Activated gamma-delta T cell treated with anti-CD3 and anti-CD28 coated beads, Interleukin-2, amount 50 U/mL, for 16 hours (primary cell): ENCODE data around the gene RNLS.
"Not testable (repeated sequence)": the region's sequence is repeated elsewhere in the genome, so short reads cannot be mapped to it uniquely, and the experiment has no call there.

ENCODE experiments used
- DNase-seq: peaks from one replicate; pipeline ENCODE4 v3.0.0-alpha.2; 2020; ENCODE audit warnings: low read depth

The RNLS gene

GRCh38 chr10:88293073-88293472 lies 290.0 kb downstream of the RNLS start:
- no peak for DNase-seq

- no peak for DNase-seq
Observed at GRCh38 chr10:88292185-88292514, 291.0 kb downstream of the RNLS start.

- no peak for DNase-seq
Observed at GRCh38 chr10:88291289-88292184, 291.6 kb downstream of the RNLS start.

- no peak for DNase-seq
Observed at GRCh38 chr10:88289342-88289741, 293.8 kb downstream of the RNLS start.

GRCh38 chr10:88288320-88289059 lies 294.6 kb downstream of the RNLS start:
- DNase-seq = no peak

GRCh38 chr10:88286030-88286429 lies 297.1 kb downstream of the RNLS start:
- DNase-seq = no peak

GRCh38 chr10:88281592-88282347 lies 301.3 kb downstream of the RNLS start:
- DNase-seq = no peak

GRCh38 chr10:88280518-88280917 lies 302.6 kb downstream of the RNLS start:
- no peak for DNase-seq

GRCh38 chr10:88278912-88279311 lies 304.2 kb downstream of the RNLS start:
- no peak for DNase-seq

- DNase-seq = not testable (repeated sequence)
Observed at GRCh38 chr10:88276945-88277344, 306.2 kb downstream of the RNLS start.

- no peak for DNase-seq
Observed at GRCh38 chr10:88274286-88274685, 308.8 kb downstream of the RNLS start.

- no peak for DNase-seq
Observed at GRCh38 chr10:88273567-88273966, 309.6 kb downstream of the RNLS start.

GRCh38 chr10:88271761-88272543 lies 311.2 kb downstream of the RNLS start:
- DNase-seq = no peak

- DNase-seq = peak; percentile 11
Observed at GRCh38 chr10:88270871-88271713, 312.0 kb downstream of the RNLS start.

GRCh38 chr10:88270061-88270808 lies 312.9 kb downstream of the RNLS start:
- no peak for DNase-seq

- DNase-seq = no peak
Observed at GRCh38 chr10:88262591-88263234, 320.4 kb downstream of the RNLS start.

- no peak for DNase-seq
Observed at GRCh38 chr10:88261152-88261551, 322.0 kb downstream of the RNLS start.

GRCh38 chr10:88260329-88261051 lies 322.6 kb downstream of the RNLS start:
- DNase-seq = no peak

- DNase-seq = no peak
Observed at GRCh38 chr10:88259381-88259780, 323.7 kb downstream of the RNLS start.
